ENCODE data around the gene DDX23.

GRCh38 chr12:48856379-48856778 lies 4.4 kb upstream of the DDX23 start:
- no peak for TF ChIP-seq GATA2 (IDR thresholded peaks at IDR 0.05; ENCODE audit: low read depth, low read length)
- no peak for TF ChIP-seq GATA3 (IDR thresholded peaks at IDR 0.05; ENCODE audit: low read depth, low read length)

All from SH-SY5Y (cell line).